Activated CD8-positive, alpha-beta T cell treated with anti-CD3 and anti-CD28 coated beads for 36 hours (primary cell): Measurements from ENCODE around the gene SETBP1. TPM values are rescaled to one million over a fixed set of nuclear protein-coding genes. Genes with fewer than 3 reads are reported as not detected.

ENCODE experiments used
- ATAC-seq: fragments of 200-7000 bp; cut with Tn5 transposase; one replicate; pipeline ENCODE4 v1.10.0; 2021; ENCODE audit warnings: mild to moderate bottlenecking, moderate library complexity
- CTCF ChIA-PET: fragments of 350-600 bp; sonication (Branson Sonifier 250); formaldehyde crosslinking; loops from one replicate; lab custom pipeline; 2021; ENCODE audit warnings: antibody characterized with exemption; lab: Charles Lee
- POLR2A ChIA-PET: fragments of 350-600 bp; sonication (Branson Sonifier 250); formaldehyde crosslinking; loops from one replicate; lab custom pipeline; 2021; ENCODE audit warnings: antibody characterized with exemption; lab: Charles Lee
- DNase-seq: peaks from one replicate; pipeline ENCODE4 v3.0.0-alpha.2; 2020
- H3K27ac Mint-ChIP-seq: one replicate; pipeline ENCODE4 v1.8.0; 2021; ENCODE audit warnings: mild to moderate bottlenecking, mixed read lengths
- H3K27me3 Mint-ChIP-seq: one replicate; pipeline ENCODE4 v1.8.0; 2021; ENCODE audit warnings: mixed read lengths
- H3K36me3 Mint-ChIP-seq: one replicate; pipeline ENCODE4 v1.8.0; 2021; ENCODE audit warnings: low read depth, mixed read lengths
- H3K4me1 Mint-ChIP-seq: one replicate; pipeline ENCODE4 v1.8.0; 2021; ENCODE audit warnings: low read depth, mixed read lengths
- H3K4me3 Mint-ChIP-seq: one replicate; pipeline ENCODE4 v1.8.0; 2021; ENCODE audit warnings: mild to moderate bottlenecking, moderate library complexity, mixed read lengths
- H3K9me3 Mint-ChIP-seq: one replicate; pipeline ENCODE4 v1.8.0; 2021; ENCODE audit warnings: mixed read lengths
- CTCF ChIP-seq: fragments of 200-600 bp; IDR thresholded peaks from one replicate; pipeline ENCODE4 v1.8.0; 2022; ENCODE audit warnings: antibody characterized with exemption, mild to moderate bottlenecking
- intact Hi-C: fragments of 100-400 bp; cut with micrococcal nuclease; formaldehyde crosslinking; loops from one replicate; pipeline ENCODE4 v1.10.0; 2022
- total RNA-seq, 2 experiments: library from RNA; stranded (reverse); gene quantifications; one replicate each; pipeline ENCODE4 v1.2.3, GENCODE V29; 2021

The SETBP1 gene
- total RNA-seq, 2 experiments from 2014 or later, result 10.2 to 10.4 TPM

GRCh38 chr18:44848644-44849335 lies 168.1 kb downstream of the SETBP1 start:
- Mint-ChIP-seq H3K36me3 (no peaks in the 10 kb centered on the region), H3K4me3 (no peak overlapping the region), H3K27me3 (no peaks in the 10 kb centered on the region), H3K4me1 (peaks cover 7% of the 10 kb centered on the region), H3K27ac (no peak overlapping the region), H3K9me3 (no peaks in the 10 kb centered on the region)
- DNase-seq, result no peak
- ChIA-PET POLR2A (no interaction called here), CTCF (interaction anchor here (1.0 to 1.9 kb wide), 2 partner anchors 8 to 15 kb away, joined by 3 to 4 read pairs; no protein-coding TSS in a partner anchor)
- no peak for ATAC-seq
- TF ChIP-seq CTCF, result no peak
- intact Hi-C loops, result no loop called here

- CTCF ChIA-PET, result interaction anchor here (1.9 kb wide), 1 partner anchor 7 kb away, joined by 4 read pairs; no protein-coding TSS in a partner anchor
- H3K27ac Mint-ChIP-seq, result no peak overlapping the region
These were observed 168.7 kb downstream of the SETBP1 start for GRCh38 chr18:44849361-44849760.

GRCh38 chr18:44850001-44850400 lies 169.3 kb downstream of the SETBP1 start:
- Mint-ChIP-seq H3K27me3 (no peaks in the 10 kb centered on the region), H3K9me3 (no peaks in the 10 kb centered on the region), H3K4me1 (peaks cover 7% of the 10 kb centered on the region), H3K4me3 (no peak overlapping the region), H3K27ac (no peak overlapping the region), H3K36me3 (no peaks in the 10 kb centered on the region)
- DNase-seq (no peak), ATAC-seq (no peak)
- intact Hi-C loops, result no loop called here
- no peak for TF ChIP-seq CTCF
- ChIA-PET CTCF (no interaction called here), POLR2A (no interaction called here)

More at GRCh38 chr18:44849361-44849760, 168.7 kb downstream of the SETBP1 start:
- no peak for DNase-seq
- H3K27me3 Mint-ChIP-seq, result no peaks in the 10 kb centered on the region
- peaks cover 7% of the 10 kb centered on the region for H3K4me1 Mint-ChIP-seq
- ATAC-seq, result no peak
- intact Hi-C loops, result no loop called here
- no peaks in the 10 kb centered on the region for H3K36me3 Mint-ChIP-seq
- H3K4me3 Mint-ChIP-seq, result no peak overlapping the region
- TF ChIP-seq CTCF, result no peak
- no peaks in the 10 kb centered on the region for H3K9me3 Mint-ChIP-seq
- POLR2A ChIA-PET, result no interaction called here

GRCh38 chr18:44851856-44852621 lies 171.4 kb downstream of the SETBP1 start:
- Mint-ChIP-seq H3K9me3 (no peaks in the 10 kb centered on the region), H3K4me1 (peaks cover 7% of the 10 kb centered on the region), H3K36me3 (no peaks in the 10 kb centered on the region), H3K27ac (no peak overlapping the region), H3K27me3 (peaks cover 1% of the 10 kb centered on the region), H3K4me3 (no peak overlapping the region)
- no peak for DNase-seq
- intact Hi-C loops, result no loop called here
- no peak for ATAC-seq
- TF ChIP-seq CTCF, result no peak
- ChIA-PET POLR2A (no interaction called here), CTCF (no interaction called here)

GRCh38 chr18:44852818-44853217 lies 172.1 kb downstream of the SETBP1 start:
- no peaks in the 10 kb centered on the region for H3K36me3 Mint-ChIP-seq
- ATAC-seq (no peak), DNase-seq (no peak)
- no peaks in the 10 kb centered on the region for H3K9me3 Mint-ChIP-seq
- no peak overlapping the region for H3K4me3 Mint-ChIP-seq
- no peak for TF ChIP-seq CTCF
- ChIA-PET POLR2A (no interaction called here), CTCF (no interaction called here)
- peaks cover 7% of the 10 kb centered on the region for H3K4me1 Mint-ChIP-seq
- intact Hi-C loops, result no loop called here
- H3K27me3 Mint-ChIP-seq, result peaks cover 5% of the 10 kb centered on the region
- H3K27ac Mint-ChIP-seq, result no peak overlapping the region
